IMR-90 (cell line): Measurements from ENCODE around the gene TPPP3. TPM values are rescaled to one million over a fixed set of nuclear protein-coding genes. Genes with fewer than 3 reads are reported as not detected.

Experiments
- ATAC-seq: fragments of 200-7000 bp; cut with Tn5 transposase; 2 replicates; pipeline ENCODE4 v1.9.1; 2020; ENCODE audit warnings: low read depth, mild to moderate bottlenecking, moderate library complexity
- BruUV-seq: library from RNA; stranded (reverse); fragments of 400-500 nt; replicated peaks from 2 replicates; lab custom pipeline; 2021; lab: Mats Ljungman, UMichigan
- CTCF ChIA-PET: fragments of 300-600 bp; formaldehyde crosslinking; extraction: SDS; loops from one replicate; lab custom pipeline; 2021; ENCODE audit warnings: antibody characterized with exemption; lab: Yijun Ruan, JAX
- POLR2A ChIA-PET: fragments of 300-600 bp; sonication (Branson Sonifier 250); formaldehyde crosslinking; loops from one replicate; lab custom pipeline; 2022; ENCODE audit warnings: antibody characterized with exemption; ENCODE audit not compliant: unreplicated experiment; lab: Charles Lee
- DNase-seq: peaks from one replicate; pipeline ENCODE4 v3.0.0; 2013
- H2AFZ ChIP-seq: replicated peaks from 2 replicates; pipeline ENCODE3; 2013; ENCODE audit warnings: low read length, mild to moderate bottlenecking; ENCODE audit not compliant: poor library complexity
- H2AK5ac ChIP-seq: 2 replicates; pipeline ENCODE4 v1.6.1; 2013; ENCODE audit warnings: low read depth, low read length, inconsistent platforms
- H2AK9ac ChIP-seq: replicated peaks from 2 replicates; pipeline ENCODE3; 2013; ENCODE audit warnings: mild to moderate bottlenecking, low read depth, low read length, moderate library complexity; ENCODE audit not compliant: poor library complexity
- H2BK120ac ChIP-seq: 2 replicates; pipeline ENCODE4 v1.6.1; 2013; ENCODE audit warnings: low read depth, low read length, inconsistent platforms
- H2BK15ac ChIP-seq: 3 replicates; pipeline ENCODE4 v1.6.1; 2013; ENCODE audit warnings: low read depth, low read length, inconsistent platforms
- H2BK20ac ChIP-seq: 2 replicates; pipeline ENCODE4 v1.6.1; 2013; ENCODE audit warnings: low read depth, mild to moderate bottlenecking, inconsistent platforms, low read length, moderate library complexity
- H2BK5ac ChIP-seq: 2 replicates; pipeline ENCODE4 v1.6.1; 2013; ENCODE audit warnings: mild to moderate bottlenecking, low read depth, low read length, inconsistent platforms; ENCODE audit not compliant: poor library complexity, severe bottlenecking
- H3K14ac ChIP-seq: replicated peaks from 2 replicates; pipeline ENCODE4 v1.6.1; 2013; ENCODE audit warnings: low read depth, low read length, inconsistent platforms
- H3K18ac ChIP-seq: 2 replicates; pipeline ENCODE4 v1.6.1; 2013; ENCODE audit warnings: low read depth, low read length, control low read depth
- H3K23ac ChIP-seq: 2 replicates; pipeline ENCODE4 v1.6.1; 2013; ENCODE audit warnings: low read depth, low read length, inconsistent platforms
- H3K27ac ChIP-seq: 2 replicates; pipeline ENCODE4 v1.5.1; 2013; ENCODE audit warnings: mild to moderate bottlenecking, control low read depth, low read length; ENCODE audit not compliant: insufficient read depth
- H3K27me3 ChIP-seq: 2 replicates; pipeline ENCODE4 v1.6.1; 2013; ENCODE audit warnings: low read length; ENCODE audit not compliant: control insufficient read depth, insufficient read depth
- H3K36me3 ChIP-seq: 2 replicates; pipeline ENCODE4 v1.6.1; 2013; ENCODE audit warnings: low read length, mixed read lengths; ENCODE audit not compliant: control insufficient read depth, insufficient read depth
- H3K4ac ChIP-seq: 2 replicates; pipeline ENCODE4 v1.6.1; 2013; ENCODE audit warnings: low read depth, low read length, inconsistent platforms
- H3K4me1 ChIP-seq: 2 replicates; pipeline ENCODE4 v1.6.1; 2013; ENCODE audit warnings: low read length, mixed read lengths; ENCODE audit not compliant: control insufficient read depth, insufficient read depth
- H3K4me2 ChIP-seq: 2 replicates; pipeline ENCODE4 v1.6.1; 2013; ENCODE audit warnings: low read depth, mild to moderate bottlenecking, control low read depth, low read length, moderate library complexity
- H3K4me3 ChIP-seq: 2 replicates; pipeline ENCODE4 v1.5.1; 2013; ENCODE audit warnings: low read depth, mild to moderate bottlenecking, control low read depth, low read length, moderate library complexity; ENCODE audit not compliant: insufficient read depth
- H3K56ac ChIP-seq: 2 replicates; pipeline ENCODE4 v1.6.1; 2013; ENCODE audit warnings: low read length, inconsistent platforms; ENCODE audit not compliant: insufficient read depth; ENCODE audit errors: extremely low read depth
- H3K79me1 ChIP-seq, 2 experiments: 2 replicates each; pipeline ENCODE4 v1.6.1; 2013; ENCODE audit warnings: low read length in 2 of 2, inconsistent platforms in 1 of 2, low read depth in 1 of 2
- H3K9ac ChIP-seq: 2 replicates; pipeline ENCODE4 v1.6.1; 2013; ENCODE audit warnings: low read depth, low read length, control low read depth
- H3K9me1 ChIP-seq: 2 replicates; pipeline ENCODE4 v1.6.1; 2013; ENCODE audit warnings: low read length, inconsistent platforms; ENCODE audit not compliant: insufficient read depth
- H3K9me3 ChIP-seq: 2 replicates; pipeline ENCODE4 v1.6.1; 2013; ENCODE audit warnings: low read length; ENCODE audit not compliant: control insufficient read depth, insufficient read depth
- H4K20me1 ChIP-seq: 2 replicates; pipeline ENCODE4 v1.6.1; 2013; ENCODE audit warnings: low read length, inconsistent platforms; ENCODE audit not compliant: insufficient read depth
- H4K5ac ChIP-seq: 2 replicates; pipeline ENCODE4 v1.6.1; 2013; ENCODE audit warnings: mild to moderate bottlenecking, low read depth, low read length, control low read depth
- H4K8ac ChIP-seq, 2 experiments: 2 replicates each; pipeline ENCODE4 v1.6.1; 2013; ENCODE audit warnings: low read depth in 2 of 2, low read length in 2 of 2, control low read depth in 1 of 2, inconsistent platforms in 1 of 2
- H4K91ac ChIP-seq: 2 replicates; pipeline ENCODE4 v1.6.1; 2013; ENCODE audit warnings: low read depth, low read length, inconsistent platforms; ENCODE audit not compliant: insufficient read depth
- BHLHE40 ChIP-seq: fragments of 150-350 bp; IDR thresholded peaks from 2 replicates; pipeline ENCODE4 v1.6.1; 2016; ENCODE audit warnings: mild to moderate bottlenecking, low read depth, low read length
- CEBPB ChIP-seq: IDR thresholded peaks from 2 replicates; pipeline ENCODE4 v1.6.1; 2012; ENCODE audit warnings: low read depth, low read length, improper control_type of control experiment
- CHD1 ChIP-seq: IDR thresholded peaks from 2 replicates; pipeline ENCODE4 v1.6.1; 2012; ENCODE audit warnings: low read depth, low read length, improper control_type of control experiment
- CTCF ChIP-seq: conservative IDR thresholded peaks from 2 replicates; pipeline ENCODE4 v1.5.1; 2012; ENCODE audit warnings: mild to moderate bottlenecking, low read depth, low read length, improper control_type of control experiment
- ELK1 ChIP-seq: fragments of 150-350 bp; IDR thresholded peaks from 2 replicates; pipeline ENCODE4 v1.6.1; 2016; ENCODE audit warnings: low read depth, mild to moderate bottlenecking, low read length, moderate library complexity, borderline replicate concordance
- FOS ChIP-seq: fragments of 150-350 bp; IDR thresholded peaks from 2 replicates; pipeline ENCODE4 v1.6.1; 2016; ENCODE audit warnings: low read depth, low read length
- MAZ ChIP-seq: IDR thresholded peaks from 2 replicates; pipeline ENCODE4 v1.6.1; 2012; ENCODE audit warnings: low read depth, mild to moderate bottlenecking, low read length, improper control_type of control experiment, moderate library complexity, borderline replicate concordance
- MXI1 ChIP-seq: IDR thresholded peaks from 2 replicates; pipeline ENCODE4 v1.6.1; 2012; ENCODE audit warnings: low read depth, mild to moderate bottlenecking, low read length, moderate library complexity, borderline replicate concordance
- POLR2A ChIP-seq: IDR thresholded peaks from 2 replicates; pipeline ENCODE4 v1.6.1; 2012; ENCODE audit warnings: mild to moderate bottlenecking, low read depth, low read length
- RAD21 ChIP-seq: IDR thresholded peaks from 2 replicates; pipeline ENCODE4 v1.6.1; 2012; ENCODE audit warnings: low read length, improper control_type of control experiment
- RCOR1 ChIP-seq: IDR thresholded peaks from 2 replicates; pipeline ENCODE4 v1.6.1; 2012; ENCODE audit warnings: mild to moderate bottlenecking, low read length, improper control_type of control experiment; ENCODE audit not compliant: insufficient replicate concordance
- SMC3 ChIP-seq: fragments of 150-350 bp; IDR thresholded peaks from 2 replicates; pipeline ENCODE4 v1.6.1; 2016; ENCODE audit warnings: low read depth, mild to moderate bottlenecking, antibody characterized with exemption, low read length, moderate library complexity
- USF2 ChIP-seq: fragments of 150-350 bp; IDR thresholded peaks from 2 replicates; pipeline ENCODE4 v1.6.1; 2017; ENCODE audit warnings: mild to moderate bottlenecking, antibody characterized with exemption, low read length, low read depth
- WGBS, 2 experiments: methylation state at CpG; one replicate each; pipeline versions ENCODE4 v1.1.5 to v1.1.7; 2013; ENCODE audit warnings: missing lambda C conversion rate in 2 of 2; ENCODE audit not compliant: insufficient read length in 1 of 2; ENCODE audit errors: extremely low coverage in 2 of 2; 5-methylcytosine and 5-hydroxymethylcytosine counted together
- dilution Hi-C: fragments of 300-500 bp; cut with HindIII; formaldehyde crosslinking; loops from one replicate; pipeline ENCODE4 v1.14.3; 2018; ENCODE audit warnings: low sequenced_read_pairs; ENCODE audit not compliant: unreplicated experiment
- in situ Hi-C: fragments of 300-500 bp; cut with MboI; formaldehyde crosslinking; loops from 3 replicates; pipeline ENCODE4 v1.14.3; 2019; ENCODE audit warnings: low sequenced_read_pairs, inconsistent platforms, mixed read lengths
- intact Hi-C: fragments of 100-400 bp; cut with micrococcal nuclease; formaldehyde crosslinking; loops from 2 replicates; pipeline ENCODE4 v1.10.0; 2022
- polyA plus RNA-seq, 3 experiments: library from polyadenylated mRNA; depleted of rRNA; stranded (reverse); fragments of >200 nt; gene quantifications; 2 replicates each; pipeline ENCODE4 v1.2.3, GENCODE V29; 2012; ENCODE audit warnings: low replicate concordance in 1 of 3
- total RNA-seq: library from RNA; depleted of rRNA; stranded (reverse); fragments of >200 nt; gene quantifications from 2 replicates; pipeline ENCODE4 v1.2.3, GENCODE V29; 2012

Gene TPPP3
- total and polyA plus RNA-seq, 2 of the 4 experiments (the other 2 are of a cell fraction), result 0.54 to 2.4 TPM

- TF ChIP-seq MXI1, result no peak
Measured at GRCh38 chr16:67428146-67428731, 34.9 kb upstream of the TPPP3 start (continued).

GRCh38 chr16:67426950-67427349 lies 33.7 kb upstream of the TPPP3 start:
- BruUV-seq, result no TSS peak

More at GRCh38 chr16:67426950-67427349, 33.7 kb upstream of the TPPP3 start:
- no peak overlapping the region for H2BK120ac ChIP-seq
- TF ChIP-seq CHD1 (no peak), SMC3 (no peak), CTCF (no peak), ELK1 (no peak), CEBPB (no peak), POLR2A (no peak), RAD21 (no peak), USF2 (no peak), MXI1 (no peak), MAZ (no peak), FOS (no peak), BHLHE40 (no peak), RCOR1 (no peak)
- POLR2A ChIA-PET, result interaction anchor here (0.6 kb wide), 1 partner anchor 10 kb away, joined by 3 read pairs; the partner anchor contains the start of gene ZDHHC1
- H2BK15ac ChIP-seq, result no peak overlapping the region
- H3K56ac ChIP-seq, result no peak overlapping the region
- no peak overlapping the region for H4K5ac ChIP-seq
- H2AK9ac ChIP-seq, result peak overlapping the region; percentile 79
- H4K20me1 ChIP-seq, result peaks cover 10% of the 10 kb centered on the region; the same call in 1 of the 2 replicates
- no peak overlapping the region for H3K23ac ChIP-seq
- ATAC-seq (no peak), DNase-seq (no peak)
- H4K91ac ChIP-seq, result no peak overlapping the region
- H3K9me1 ChIP-seq, result peaks cover 3% of the 10 kb centered on the region; the same call in 1 of the 2 replicates
- WGBS, 2 experiments, result 65% methylated on average over 6 of the region's 7 CpGs; no CpG with 5 or more reads in 1 of the 2 experiments
- no peak overlapping the region for H3K4me2 ChIP-seq
- no peaks in the 10 kb centered on the region for H3K9me3 ChIP-seq
- H3K27me3 ChIP-seq, result peaks cover 59% of the 10 kb centered on the region
- no peak overlapping the region for H2AK5ac ChIP-seq
- CTCF ChIA-PET, result interaction anchor here (0.6 to 1.7 kb wide), 4 partner anchors 10 to 1316 kb away, joined by 3 to 6 read pairs (median 4); no protein-coding TSS in a partner anchor
- no peak overlapping the region for H2BK5ac ChIP-seq
- H3K4me3 ChIP-seq, result no peak overlapping the region
- H3K18ac ChIP-seq, result no peak overlapping the region
- H2BK20ac ChIP-seq, result no peak overlapping the region
- H2AFZ ChIP-seq, result no peak overlapping the region
- no peaks in the 10 kb centered on the region for H3K79me1 ChIP-seq
- intact Hi-C loops, result loop anchor here (5.0 kb wide), 1 partner anchor 165 kb away; no protein-coding TSS in a partner anchor
- peaks cover 5% of the 10 kb centered on the region; the same call in 1 of the 2 replicates for H3K4me1 ChIP-seq
- no peak overlapping the region for H3K14ac ChIP-seq
- dilution Hi-C loops, result no loop called here
- no peak overlapping the region for H4K8ac ChIP-seq
- H3K9ac ChIP-seq, result no peak overlapping the region
- no peak overlapping the region for H3K27ac ChIP-seq
- in situ Hi-C loops, result no loop called here
- no peak overlapping the region for H3K4ac ChIP-seq
- no peaks in the 10 kb centered on the region for H3K36me3 ChIP-seq
